ENCODE results near the gene TTC28.
A peak's percentile ranks its signal among the peaks of the same experiment; 100 is the strongest.
"Not testable (repeated sequence)": the region's sequence is repeated elsewhere in the genome, so short reads cannot be mapped to it uniquely, and the experiment has no call there.

TTC28 gene

GRCh38 chr22:28615423-28615822 is 64.2 kb downstream of the TTC28 start:
- not testable (repeated sequence) for DNase-seq (ENCODE audit: low read depth, low spot score); H3K4me3 ChIP-seq (ENCODE audit: low read length)

DNA sequence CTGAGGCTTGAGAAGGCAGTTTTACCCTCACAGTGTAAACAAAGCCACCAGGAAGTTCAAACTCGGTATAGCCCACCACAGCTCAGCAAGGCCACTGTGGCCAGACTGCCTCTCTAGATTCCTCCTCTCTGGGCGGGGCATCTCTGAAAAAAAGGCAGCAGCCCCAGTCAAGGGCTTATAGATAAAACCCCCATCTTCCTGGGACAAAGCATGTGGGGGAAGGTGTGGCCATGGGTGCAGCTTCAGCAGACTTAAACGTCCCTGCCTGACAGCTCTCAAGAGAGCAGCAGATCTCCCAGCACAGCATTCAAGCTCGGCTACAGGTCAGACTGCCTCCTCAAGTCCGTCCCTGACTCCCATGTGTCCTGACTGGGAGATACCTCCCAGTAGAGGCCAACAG is 69.7 kb downstream of the TTC28 start:
- H3K4me3 ChIP-seq (ENCODE audit: low read length): no peak overlapping the region
- DNase-seq (ENCODE audit: low read depth, low spot score): no peak

- no peak for DNase-seq (ENCODE audit: low read depth, low spot score)
- no peak overlapping the region for H3K4me3 ChIP-seq (ENCODE audit: low read length)
These were observed 71.1 kb downstream of the TTC28 start for GRCh38 chr22:28608546-28608945.

DNA sequence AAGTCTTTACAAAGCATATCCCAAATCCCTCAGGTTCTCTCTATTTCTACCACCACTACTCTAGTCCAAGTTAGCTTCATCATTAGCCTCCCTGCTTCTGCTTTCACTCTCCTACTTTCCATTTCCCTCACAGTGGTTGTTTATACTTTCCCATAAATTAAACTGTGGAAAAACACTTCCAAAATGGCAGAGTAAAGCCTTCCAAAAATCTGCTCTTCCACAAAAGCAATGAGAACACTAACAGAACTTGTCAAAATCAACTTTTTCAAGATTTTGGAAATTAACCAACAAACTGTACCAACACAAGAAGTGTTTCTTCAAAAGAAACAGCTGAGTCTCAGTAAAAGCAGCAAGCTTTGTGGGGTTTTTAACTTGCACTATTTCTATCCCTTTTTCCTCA is 71.8 kb downstream of the TTC28 start:
- no peak overlapping the region for H3K4me3 ChIP-seq (ENCODE audit: low read length)
- DNase-seq (ENCODE audit: low read depth, low spot score): no peak

DNA sequence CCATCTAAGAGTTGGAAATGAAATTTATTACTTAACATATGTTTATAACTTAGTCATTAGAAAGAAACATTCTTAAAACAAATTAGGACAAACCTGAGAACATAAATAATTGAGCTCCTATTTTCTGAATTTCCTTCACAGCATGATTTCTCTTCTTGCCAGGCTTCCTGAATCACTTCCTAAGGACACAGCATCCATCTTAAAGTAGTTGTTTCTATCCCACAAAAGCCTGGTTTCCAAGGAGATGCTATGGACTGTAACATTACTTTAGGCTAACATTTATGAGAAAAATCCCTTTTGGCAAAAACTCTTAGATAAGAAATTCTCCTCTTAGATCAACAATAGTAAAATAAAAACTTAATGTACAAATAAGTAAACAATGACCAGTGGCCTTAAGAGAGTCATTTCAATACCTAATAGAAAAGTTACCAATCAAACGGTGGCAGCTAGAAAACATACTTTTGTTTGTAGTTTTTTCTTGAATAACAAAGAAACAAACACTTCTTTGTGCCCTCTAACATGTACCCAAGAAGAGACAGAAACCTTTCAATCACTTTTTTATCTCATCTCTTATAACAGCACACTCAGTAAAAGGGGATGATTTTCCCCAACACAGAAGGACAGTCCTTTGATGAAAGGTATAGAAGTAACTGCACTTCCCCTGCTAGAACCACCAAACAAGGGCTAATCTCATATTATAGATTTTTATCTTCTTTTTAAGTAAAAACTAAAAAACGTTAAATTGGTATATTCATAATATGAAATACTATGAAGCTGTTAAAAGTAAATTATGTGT is 74.5 kb downstream of the TTC28 start:
- no peak for DNase-seq (ENCODE audit: low read depth, low spot score)
- H3K4me3 ChIP-seq (ENCODE audit: low read length): no peak overlapping the region

- H3K4me3 ChIP-seq (ENCODE audit: low read length): no peak overlapping the region
- DNase-seq (ENCODE audit: low read depth, low spot score): no peak
These were observed 77.7 kb downstream of the TTC28 start for GRCh38 chr22:28601915-28602314.

DNA sequence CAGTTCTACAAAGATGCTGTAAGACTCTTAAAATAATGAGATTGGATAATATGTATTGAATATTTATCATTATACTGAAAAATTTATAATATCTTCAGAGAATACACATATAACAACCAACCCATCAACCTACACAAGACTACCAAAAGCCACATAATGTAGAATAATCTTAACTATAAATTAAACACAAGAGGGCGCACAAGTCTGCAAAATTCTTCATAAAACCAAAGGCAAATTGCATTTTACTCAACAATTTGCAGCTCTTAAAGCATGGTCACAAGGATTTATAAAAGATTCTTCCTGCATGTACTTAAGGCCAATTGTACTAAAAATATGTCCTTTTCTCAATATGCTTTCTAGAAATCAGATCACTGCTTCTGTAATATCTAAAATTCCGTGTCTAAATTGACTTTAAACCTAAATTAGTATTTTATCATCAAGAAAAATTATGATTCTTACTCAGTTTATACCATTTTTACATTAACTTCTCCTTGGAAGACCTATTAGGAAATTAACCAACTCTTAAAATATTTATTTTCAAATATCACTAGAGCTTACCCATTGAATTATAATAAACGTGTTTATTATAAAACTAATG is 79.0 kb downstream of the TTC28 start:
- peak; percentile 71 for DNase-seq (ENCODE audit: low read depth, low spot score)
- no peak overlapping the region for H3K4me3 ChIP-seq (ENCODE audit: low read length)

GRCh38 chr22:28599693-28600092 is 79.9 kb downstream of the TTC28 start:
- no peak for DNase-seq (ENCODE audit: low read depth, low spot score)
- H3K4me3 ChIP-seq (ENCODE audit: low read length): no peak overlapping the region

DNA sequence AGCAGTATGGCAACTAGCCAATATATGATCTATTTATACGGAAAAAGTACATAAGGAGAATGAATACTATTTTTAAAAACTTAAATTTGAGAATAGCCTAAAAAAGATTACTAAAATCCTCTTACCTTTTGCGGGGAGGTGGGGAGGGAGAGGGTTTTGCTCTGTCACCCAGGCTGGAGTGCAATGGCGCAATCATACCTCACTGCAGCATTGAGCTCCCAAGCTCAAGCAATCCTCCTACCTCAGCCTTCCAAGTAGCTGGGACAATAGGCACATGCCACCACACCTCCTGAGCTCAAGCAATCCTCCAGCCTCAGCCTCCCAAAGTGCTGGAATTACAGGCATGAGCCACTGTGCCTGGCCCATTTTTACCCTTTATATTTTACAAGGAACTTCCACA is 82.0 kb downstream of the TTC28 start:
- no peak overlapping the region for H3K4me3 ChIP-seq (ENCODE audit: low read length)
- DNase-seq (ENCODE audit: low read depth, low spot score): no peak

GRCh38 chr22:28594797-28595462 is 84.7 kb downstream of the TTC28 start:
- DNase-seq (ENCODE audit: low read depth, low spot score): peak; percentile 68

GRCh38 chr22:28594076-28594796 is 85.4 kb downstream of the TTC28 start:
- no peak for DNase-seq (ENCODE audit: low read depth, low spot score)
- no peak overlapping the region for H3K4me3 ChIP-seq (ENCODE audit: low read length)

More at GRCh38 chr22:28594797-28595462, 84.7 kb downstream of the TTC28 start:
- no peak overlapping the region for H3K4me3 ChIP-seq (ENCODE audit: low read length)

DNA sequence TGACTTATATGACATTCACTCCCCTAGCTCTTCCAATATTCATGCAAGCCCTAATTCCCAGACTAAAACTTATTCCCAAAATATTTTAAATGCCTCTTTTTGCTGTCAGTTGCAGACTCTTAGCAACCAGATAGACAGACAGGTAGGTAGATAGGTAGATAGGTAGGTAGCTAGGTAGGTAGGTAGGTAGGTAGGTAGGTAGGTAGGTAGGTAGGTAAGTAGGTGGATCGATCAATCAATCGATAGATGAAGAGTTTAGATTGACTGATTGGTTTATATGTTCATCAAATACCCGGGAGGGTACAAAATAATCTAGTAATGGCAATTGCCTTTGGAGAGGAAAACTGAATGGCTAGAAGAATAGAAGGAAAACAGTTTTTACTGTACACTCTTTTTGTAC is 86.3 kb downstream of the TTC28 start:
- H3K4me3 ChIP-seq (ENCODE audit: low read length): no peak overlapping the region
- DNase-seq (ENCODE audit: low read depth, low spot score): no peak

- no peak for DNase-seq (ENCODE audit: low read depth, low spot score)
- no peak overlapping the region for H3K4me3 ChIP-seq (ENCODE audit: low read length)
These were observed 90.4 kb downstream of the TTC28 start for GRCh38 chr22:28589102-28589750.

DNA sequence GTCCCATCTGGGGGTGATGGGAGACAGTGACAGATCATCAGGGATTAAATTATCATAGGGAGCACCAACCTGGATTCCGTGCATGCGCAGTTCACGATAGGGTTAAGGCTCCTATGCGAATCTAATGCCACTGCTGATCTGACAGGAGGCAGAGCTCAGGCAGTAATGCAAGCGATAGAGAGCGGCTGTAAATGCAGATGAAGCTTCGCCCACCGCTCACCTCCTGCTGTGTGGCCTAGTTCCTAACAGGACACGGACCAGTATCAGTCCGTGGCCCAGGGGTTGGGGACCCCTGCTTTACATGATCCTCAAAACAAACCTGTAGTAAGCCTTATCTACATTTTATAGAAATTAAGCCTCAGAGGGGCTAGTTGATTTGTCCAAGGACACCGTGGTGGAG is 94.3 kb downstream of the TTC28 start:
- DNase-seq (ENCODE audit: low read depth, low spot score): no peak
- H3K4me3 ChIP-seq (ENCODE audit: low read length): no peak overlapping the region

- no peak for DNase-seq (ENCODE audit: low read depth, low spot score)
These were observed 96.8 kb downstream of the TTC28 start for GRCh38 chr22:28582806-28583205.

DNA sequence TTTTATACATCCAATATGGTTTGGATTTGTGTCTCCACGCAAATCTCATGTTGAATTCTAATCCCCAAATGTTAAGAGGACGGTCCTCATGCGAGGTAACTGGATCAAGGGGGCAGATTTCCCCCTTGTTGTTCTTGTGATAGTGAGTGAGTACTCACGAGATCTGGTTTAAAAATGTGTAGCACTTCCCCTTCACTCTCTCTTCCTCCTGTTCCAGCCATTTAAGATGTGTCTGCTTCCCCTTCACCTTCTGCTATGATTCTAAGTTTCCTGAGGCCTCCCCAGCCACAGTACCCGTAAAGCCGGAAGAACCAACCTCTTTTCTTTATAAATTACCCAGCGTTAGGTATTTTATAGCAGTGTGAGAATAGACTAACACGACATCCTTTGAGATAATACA is 98.6 kb downstream of the TTC28 start:
- DNase-seq (ENCODE audit: low read depth, low spot score): no peak
- no peak overlapping the region for H3K4me3 ChIP-seq (ENCODE audit: low read length)

More at GRCh38 chr22:28582806-28583205, 96.8 kb downstream of the TTC28 start:
- no peak overlapping the region for H3K4me3 ChIP-seq (ENCODE audit: low read length)

- DNase-seq (ENCODE audit: low read depth, low spot score): no peak
- no peak overlapping the region for H3K4me3 ChIP-seq (ENCODE audit: low read length)
These were observed 103.5 kb downstream of the TTC28 start for GRCh38 chr22:28576162-28576561.

DNA sequence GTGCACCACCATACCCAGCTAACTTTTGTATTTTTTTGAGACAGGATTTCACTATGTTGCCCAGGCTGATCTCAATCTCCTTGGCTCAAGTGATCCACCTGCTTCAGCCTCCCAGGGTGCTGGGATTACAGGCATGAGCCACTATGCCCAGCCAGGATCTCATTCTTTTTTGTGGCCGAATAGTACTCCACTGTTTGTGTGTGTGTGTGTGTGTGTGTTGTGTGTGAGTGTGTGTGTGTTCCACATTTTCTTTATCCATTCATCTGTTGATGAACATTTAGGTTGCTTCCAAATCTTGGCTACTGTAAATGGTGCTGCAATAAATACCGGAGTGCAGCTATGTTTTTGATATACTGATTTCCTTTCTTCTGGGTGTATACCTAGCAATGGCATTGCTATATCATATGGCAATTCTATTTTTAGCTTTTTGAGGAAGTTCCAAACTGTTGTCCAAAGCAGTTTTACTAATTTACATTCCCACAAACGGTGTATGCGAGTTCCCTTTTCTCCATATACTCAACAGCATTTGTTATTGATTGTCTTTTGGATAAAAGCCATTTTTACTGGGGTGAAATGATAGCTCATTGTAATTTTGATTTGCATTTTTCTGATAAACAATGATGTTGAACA is 105.4 kb downstream of the TTC28 start:
- DNase-seq (ENCODE audit: low read depth, low spot score): no peak
- H3K4me3 ChIP-seq (ENCODE audit: low read length): no peak overlapping the region

All from Jurkat, Clone E6-1 (cell line).